Activated CD8-positive, alpha-beta memory T cell treated with anti-CD3 and anti-CD28 coated beads, Interleukin-2, amount 50 U/mL, for 48 hours (primary cell): ENCODE data around the gene C1QTNF2.

Source experiments
- DNase-seq: peaks from one replicate; pipeline ENCODE4 v3.0.0-alpha.2; 2020

The C1QTNF2 gene

DNA sequence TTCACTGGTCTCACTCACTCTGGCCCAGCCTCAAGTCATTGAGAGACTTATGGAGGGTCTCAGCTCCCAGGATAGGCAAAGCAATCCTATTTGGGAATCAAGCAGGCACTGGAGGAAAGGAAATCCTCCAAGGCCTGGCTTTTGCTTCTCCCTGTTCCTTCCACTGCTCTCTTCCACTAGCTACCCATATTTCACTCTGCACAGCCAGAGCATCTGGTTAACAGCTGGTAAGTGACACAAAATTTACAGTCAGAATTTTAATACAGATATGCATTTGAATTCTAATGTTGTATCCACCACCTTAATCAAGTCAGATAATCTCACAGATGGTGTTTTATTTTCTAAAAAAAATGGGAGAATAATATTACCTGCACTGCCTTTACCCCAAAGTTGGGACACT is 868 bp upstream of the C1QTNF2 start:
- DNase-seq, result no peak

DNA sequence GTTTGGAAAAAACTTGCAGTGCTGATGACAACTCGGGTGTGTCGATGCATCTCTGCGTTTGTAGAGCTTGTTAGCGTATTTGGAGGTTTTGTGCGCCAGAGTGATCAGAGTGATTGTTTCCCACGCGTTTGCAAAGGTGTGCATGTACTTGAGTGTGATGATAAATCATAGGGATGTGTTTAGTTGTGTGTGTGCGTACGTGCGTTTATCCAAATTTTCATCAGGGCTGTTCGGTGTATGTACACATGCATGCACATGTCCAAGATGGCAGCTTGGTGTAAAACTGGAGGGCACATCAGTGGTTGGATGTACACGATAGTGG is 248 bp upstream of the C1QTNF2 start:
- no peak for DNase-seq

DNA sequence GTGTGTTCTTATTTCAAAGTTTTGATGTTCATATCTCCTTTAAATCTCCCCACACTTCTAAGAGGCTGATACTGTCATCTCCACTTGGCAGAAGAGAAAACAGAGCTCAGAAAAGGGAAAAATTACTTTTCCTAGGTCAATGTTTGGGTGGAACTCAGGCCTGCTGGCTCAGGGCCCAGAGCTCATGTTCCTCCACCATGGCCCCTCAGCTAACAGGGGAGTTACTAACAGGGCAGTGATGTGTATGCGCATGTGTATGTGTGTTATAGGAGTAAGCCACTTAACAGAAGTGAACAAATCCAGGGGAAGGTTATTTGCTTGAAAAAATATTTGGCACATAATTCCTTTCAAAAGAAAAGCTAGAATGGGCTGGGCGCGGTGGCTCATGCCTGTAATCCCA is 2.5 kb downstream of the C1QTNF2 start:
- DNase-seq, result no peak

DNA sequence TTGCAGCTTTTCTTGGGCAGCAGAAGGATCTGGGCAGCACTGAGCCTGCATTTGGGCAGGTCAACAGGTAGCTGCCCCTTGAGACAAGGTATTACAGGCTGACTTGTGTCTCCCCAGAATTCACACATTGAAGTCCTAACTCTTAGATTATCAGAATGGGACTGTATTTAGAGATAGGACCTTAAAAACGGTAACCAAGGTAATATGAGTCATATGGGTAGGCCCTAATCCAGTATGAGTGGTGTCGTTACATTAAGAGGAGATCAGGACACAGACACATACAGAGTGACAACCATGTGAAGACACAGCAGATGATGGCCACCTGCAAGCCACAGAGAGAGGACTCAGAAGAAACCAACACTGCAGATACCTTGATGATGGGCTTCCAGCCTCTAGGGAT is 3.2 kb downstream of the C1QTNF2 start:
- no peak for DNase-seq

GRCh38 chr5:160366230-160366629 is 4.2 kb downstream of the C1QTNF2 start:
- DNase-seq, result no peak

DNA sequence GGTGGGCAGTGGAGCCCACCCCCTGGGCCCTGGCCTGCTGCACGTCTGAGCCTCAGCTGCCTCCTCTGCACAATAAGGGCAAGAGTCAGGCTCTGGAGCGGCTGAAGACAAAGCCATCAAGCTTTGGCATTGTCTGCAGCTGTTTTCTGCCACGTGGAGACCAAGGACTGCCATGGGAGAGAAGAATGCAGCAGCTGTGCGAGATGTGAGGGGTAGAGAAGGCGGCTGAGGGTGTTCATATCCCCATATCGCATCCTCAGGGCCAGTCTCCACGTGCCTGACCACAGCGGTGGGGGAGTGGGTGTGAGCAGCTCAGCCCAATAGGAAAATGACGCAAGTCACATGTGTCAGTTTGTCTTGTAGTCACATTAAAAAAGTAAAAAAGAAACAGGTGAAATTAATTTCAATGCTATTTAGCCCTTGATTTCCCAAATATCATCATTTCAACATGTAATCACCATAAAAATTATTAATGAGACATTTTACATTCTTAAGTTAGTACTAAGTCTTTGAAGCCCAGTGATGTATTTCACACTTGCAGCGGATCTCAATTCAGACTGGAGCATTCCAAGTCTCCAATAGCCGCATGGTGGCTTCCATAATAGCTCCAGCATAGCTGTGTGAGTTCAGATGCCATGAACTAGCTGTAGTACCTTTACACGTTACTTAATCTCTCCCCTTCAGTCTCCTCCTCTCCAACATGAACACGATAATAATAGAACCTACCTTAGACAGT is 6.6 kb downstream of the C1QTNF2 start:
- no peak for DNase-seq

- DNase-seq, result no peak
Measured at GRCh38 chr5:160363211-160363610, 7.2 kb downstream of the C1QTNF2 start.

DNA sequence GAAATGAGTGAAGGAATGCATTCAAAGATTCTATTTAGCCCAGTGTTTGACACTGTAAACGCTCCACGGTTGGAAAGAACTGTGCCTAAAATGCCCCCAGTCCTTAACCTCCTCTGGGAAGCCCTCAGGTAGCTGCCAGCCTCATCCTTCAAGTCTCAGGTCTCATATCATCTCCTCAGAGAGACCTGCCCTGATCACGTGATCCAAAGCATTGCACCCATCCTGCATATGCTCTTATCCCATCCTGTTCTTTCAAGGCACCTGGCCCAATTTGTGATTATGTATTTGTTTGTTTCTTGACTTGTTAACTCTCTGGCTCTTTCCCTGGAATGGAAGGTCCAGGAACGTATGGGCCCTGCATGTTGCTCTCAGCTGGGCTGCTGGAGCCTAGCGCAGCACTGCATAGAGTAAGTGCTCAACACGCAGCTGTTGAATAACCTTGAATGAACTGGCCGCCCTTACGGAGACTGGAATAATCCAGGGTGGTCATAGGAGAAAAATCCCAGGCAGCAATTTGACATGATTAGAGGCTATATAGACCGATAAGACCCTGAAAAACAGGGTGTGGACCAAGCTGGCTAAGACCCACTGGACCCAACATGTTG is 8.7 kb downstream of the C1QTNF2 start:
- no peak for DNase-seq

DNA sequence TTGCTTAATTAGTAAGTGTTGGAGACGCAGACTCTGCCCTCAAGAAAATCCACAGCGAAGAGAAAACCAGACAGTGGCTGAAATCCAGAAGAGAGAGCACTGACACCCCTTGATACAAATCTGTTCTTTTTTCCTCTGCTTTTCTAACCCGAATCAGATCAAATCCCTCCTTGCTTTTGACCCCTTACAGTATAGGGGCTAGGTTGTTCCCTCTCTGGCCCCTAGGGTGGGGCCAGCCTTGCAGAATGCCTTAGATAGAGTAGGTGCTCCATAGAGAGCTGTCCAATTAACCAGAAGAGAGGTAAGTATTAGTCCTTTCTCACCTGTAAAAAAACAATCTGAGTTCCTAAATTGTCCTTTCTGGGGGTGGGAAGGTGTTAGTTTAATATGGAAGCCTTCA is 10.1 kb downstream of the C1QTNF2 start:
- DNase-seq, result no peak

DNA sequence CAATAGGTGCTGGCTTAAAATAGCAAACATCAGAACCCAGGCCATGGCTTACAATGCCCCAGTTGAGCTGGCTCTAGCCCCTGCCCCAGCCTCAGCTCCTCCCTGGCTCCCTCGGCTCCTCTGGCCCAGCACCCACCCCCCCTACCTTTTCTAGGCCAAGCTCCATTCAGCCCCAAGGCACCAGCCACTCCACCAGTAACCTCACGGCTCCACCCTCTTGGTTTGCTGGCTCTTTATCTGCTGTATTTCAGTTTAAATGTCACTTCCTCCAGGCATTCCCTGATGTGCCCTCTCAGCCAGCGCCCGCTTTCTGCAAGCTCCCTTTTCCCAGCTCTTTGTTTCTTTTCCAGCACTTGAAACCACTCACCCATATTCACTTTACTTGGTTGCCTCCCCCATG is 10.6 kb downstream of the C1QTNF2 start:
- DNase-seq, result no peak

- no peak for DNase-seq
Measured at GRCh38 chr5:160359242-160359641, 11.2 kb downstream of the C1QTNF2 start.

GRCh38 chr5:160357861-160358411 is 12.5 kb downstream of the C1QTNF2 start:
- no peak for DNase-seq

DNA sequence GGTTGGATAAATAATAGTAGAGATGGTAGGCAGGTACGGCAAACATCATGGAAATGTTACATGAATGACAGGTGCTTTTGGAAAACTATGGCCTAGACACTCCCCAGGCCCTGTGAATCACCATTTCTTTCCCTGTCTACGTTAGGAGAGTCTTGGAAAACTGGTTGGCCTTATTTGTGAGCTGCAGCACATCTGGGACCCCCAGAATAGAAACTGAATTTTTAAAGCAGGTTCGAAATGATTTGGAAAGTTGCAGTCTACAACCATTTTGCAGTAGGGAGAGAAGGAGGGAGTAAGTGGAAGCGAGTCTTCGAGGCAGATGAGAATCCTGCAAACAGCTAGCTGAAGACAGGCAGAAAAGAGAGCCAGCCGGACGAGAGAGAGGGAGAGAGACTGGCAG is 13.0 kb downstream of the C1QTNF2 start:
- DNase-seq, result no peak

DNA sequence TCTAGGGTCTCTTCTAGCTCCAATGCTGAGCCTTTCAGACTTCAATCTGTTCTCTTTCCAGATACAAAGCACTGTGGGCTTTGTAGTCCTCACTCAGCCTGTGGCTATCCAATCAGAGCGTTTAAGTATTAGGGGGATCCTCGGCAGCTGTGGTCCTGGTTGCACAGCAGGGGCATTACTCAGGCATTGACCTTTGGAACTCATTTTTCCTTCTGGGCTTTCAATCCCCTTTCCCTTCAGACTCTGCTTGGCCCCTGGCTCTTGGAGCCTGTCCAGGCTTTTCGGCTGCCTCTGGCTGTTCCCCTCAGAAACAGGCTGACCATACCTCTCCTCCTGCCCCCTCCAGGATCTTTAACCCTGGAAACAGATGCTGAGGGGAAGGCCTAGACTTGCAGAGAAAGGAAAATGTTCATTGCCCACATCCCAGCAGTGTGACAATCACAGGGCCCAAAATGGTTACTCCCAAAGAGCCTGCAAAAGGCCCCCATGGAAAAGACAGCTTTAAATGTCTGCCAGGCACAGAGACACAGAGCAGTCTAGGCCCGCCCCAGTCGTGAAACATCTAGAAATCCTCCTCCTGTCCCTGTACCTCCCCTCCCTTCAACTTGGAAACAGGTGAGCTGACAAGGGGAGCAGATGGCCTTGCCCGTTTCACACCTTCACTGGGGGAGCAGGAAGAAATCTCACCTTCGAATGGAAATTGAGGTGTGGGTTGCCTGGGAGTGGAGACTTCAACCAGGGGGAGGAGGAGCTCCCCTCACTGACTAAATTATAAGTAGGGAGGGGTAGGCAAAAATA is 13.7 kb downstream of the C1QTNF2 start:
- no peak for DNase-seq

- no peak for DNase-seq
Measured at GRCh38 chr5:160354666-160355065, 15.8 kb downstream of the C1QTNF2 start.

DNA sequence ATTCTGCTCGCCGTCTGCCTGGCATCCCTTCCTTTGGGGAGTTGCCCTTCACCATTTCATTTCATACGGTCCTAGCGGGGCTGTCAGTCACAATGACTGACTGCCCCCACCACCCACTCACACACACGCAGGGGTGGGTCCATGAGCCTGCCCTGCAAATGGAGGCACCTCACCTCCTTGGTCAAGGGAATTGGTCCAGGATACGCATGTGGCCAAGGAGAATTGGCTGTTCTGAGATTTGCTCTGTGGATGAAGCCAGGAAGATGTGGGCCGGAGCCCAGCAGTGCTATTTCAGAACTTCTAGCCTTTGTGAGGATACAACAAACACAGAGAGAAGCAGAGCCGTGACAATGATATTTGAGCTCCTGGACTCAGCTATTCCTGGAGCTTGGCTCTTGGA is 17.0 kb downstream of the C1QTNF2 start:
- DNase-seq, result no peak

GRCh38 chr5:160352308-160352707 is 18.1 kb downstream of the C1QTNF2 start:
- no peak for DNase-seq

- no peak for DNase-seq
Measured at GRCh38 chr5:160349935-160350303, 20.5 kb downstream of the C1QTNF2 start.

DNA sequence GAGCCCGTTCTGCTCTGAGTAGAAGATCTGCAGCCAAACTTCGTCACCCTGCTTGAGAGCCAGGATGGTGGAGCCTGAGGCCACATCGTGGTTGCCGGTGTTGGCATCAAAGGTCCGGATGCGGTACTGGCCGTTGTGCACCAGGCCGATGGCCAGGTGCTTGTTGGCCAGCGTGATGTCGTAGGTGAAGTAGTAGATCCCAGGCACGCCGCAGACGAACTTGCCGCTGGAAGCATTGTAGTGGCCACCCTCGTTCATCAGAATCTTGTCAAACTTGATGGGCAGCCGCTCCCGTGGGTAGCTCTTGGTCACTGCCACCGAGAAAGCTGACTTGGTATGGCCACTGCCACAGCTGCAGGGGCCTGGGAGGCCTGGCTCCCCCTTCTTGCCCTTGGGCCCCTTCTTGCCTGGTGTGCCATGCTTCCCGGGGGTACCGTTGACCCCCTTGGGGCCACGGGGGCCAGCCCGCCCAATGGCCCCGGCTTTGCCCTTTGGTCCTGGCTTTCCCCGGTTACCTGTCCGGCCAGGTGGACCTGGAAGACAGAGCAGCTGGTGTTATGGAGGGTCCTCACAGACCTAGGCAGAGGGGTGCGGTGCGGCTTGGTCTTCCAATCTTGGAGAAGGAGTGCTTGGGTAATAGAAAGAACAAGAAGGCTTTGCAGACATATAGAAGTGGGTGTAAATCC is 21.0 kb downstream of the C1QTNF2 start:
- no peak for DNase-seq

DNA sequence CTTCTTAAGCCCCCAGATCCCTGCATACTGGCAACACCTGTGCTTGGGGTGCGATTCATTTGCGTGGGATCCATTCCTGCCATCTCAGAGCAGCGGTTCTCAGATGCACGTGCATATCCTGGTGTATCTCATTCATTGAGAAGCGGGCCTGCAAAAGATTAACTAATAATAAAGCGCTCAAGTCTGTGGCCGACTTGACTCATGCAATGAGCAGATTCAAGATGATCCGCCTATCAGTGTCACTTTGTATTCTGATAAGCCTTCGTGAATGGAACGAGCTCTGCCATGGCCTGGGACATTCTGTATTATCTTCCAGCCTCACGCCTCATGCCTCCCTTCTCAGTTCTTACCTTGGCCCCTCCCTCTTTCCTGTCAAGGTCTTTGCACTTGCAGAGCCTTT is 22.3 kb downstream of the C1QTNF2 start:
- no peak for DNase-seq

DNA sequence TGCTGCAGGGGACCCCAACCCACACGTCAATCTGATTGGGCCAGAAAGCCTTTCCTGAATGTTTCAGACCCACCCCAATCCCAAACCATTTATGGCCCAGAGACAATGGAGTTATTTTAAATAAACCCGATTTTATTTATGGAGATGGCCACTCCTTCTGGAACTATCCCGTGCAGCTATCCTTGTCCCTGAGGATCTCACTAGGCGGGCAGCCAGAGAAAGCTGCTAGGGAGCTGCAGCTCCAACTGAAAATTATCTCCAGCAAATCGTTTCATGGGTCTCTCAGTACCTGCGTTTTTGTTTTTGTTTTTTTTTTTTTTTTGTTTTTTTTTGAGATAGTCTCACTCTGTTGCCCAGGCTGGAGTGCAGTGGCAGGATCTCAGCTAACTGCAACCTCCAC is 23.0 kb downstream of the C1QTNF2 start:
- DNase-seq, result no peak

DNA sequence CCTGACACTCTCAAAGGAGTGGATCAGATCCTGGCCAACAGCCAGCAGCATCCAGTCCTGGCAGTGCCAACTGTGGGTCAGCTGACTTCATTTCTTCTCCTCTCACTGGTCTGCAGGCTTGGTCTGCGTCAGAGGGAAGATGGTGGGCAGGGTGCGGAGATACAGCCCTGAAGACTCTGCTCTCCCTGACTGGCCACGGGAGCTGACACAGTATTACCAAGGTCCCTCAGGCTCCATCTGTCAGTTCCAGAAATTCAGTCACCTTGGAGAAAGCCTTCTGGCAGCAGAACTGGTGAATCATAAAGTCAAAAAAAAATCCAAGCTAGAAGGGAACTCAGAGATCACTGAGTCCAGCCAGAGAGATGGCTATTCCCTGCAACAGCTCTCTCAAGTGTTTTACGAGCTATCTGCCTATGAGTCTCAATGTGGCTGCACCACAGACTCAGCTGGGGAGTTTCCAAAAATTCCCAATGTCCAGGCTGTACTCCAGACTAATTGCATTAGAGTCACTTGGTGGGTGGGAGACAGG is 27.9 kb downstream of the C1QTNF2 start:
- no peak for DNase-seq

GRCh38 chr5:160341309-160341870 is 29.0 kb downstream of the C1QTNF2 start:
- DNase-seq, result no peak
